ENCODE data around the gene SP2. TPM values are rescaled to one million over a fixed set of nuclear protein-coding genes. Genes with fewer than 3 reads are reported as not detected.
A peak's percentile ranks its signal among the peaks of the same experiment; 100 is the strongest.

SP2 gene
- total and polyA plus RNA-seq, 2 donors from 2014 or later, result 9.0 to 23.6 TPM

DNA sequence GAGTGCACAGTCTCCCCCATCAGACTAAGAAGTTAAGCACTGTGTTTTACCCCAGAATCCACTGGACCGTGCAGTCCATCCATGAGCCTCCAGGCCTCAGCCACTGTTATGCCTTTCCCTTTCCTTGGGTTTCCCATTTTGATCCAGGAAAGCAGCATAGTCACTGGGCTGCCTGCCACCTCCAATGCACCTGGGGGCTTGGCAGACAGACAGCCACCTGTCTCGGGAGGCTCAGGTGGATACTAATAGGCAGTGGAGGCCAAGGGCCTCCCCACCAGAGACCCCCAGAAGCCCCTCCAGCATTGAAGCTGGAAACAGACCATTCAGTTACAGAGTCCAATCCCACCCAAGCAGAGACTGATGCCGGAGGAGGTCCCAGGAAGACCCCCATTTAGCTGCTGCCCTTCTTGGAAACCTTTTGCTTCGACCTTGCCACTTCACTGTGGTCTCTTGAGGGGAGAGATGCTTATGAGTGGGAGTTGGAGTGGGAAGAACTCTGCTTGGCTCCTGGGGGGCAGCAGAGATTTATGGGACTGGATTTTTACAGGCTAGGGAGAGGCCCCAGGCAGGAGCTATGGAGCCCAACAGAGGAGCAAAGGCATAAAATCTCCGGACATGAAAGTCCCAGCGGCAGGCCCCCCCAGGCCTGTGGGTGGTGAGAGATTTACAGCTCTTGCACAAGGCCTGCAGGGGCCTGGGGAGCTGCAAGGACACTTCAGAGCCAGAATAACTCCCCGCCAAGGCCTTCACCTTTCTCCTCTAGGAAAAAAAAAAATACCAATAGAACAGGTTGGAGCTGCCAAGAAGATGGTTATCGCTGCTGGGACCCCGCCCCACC lies 12.2 kb upstream of the SP2 start:
- Histone ChIP-seq H3K9ac (ENCODE audit: low read length in 3 of 3) (no peak overlapping the region), H3K4me1 (ENCODE audit: control insufficient read depth in 2 of 3, insufficient read depth in 2 of 3, low read depth in 1 of 3, low read length in 3 of 3) (peaks cover 0 to 23% (median 8%) of the 10 kb centered on the region in 3 donors), H3K27ac (ENCODE audit: low read depth in 2 of 2, low read length in 2 of 2) (no peak overlapping the region), H3K36me3 (ENCODE audit: control insufficient read depth in 2 of 3, insufficient read depth in 3 of 3, low read length in 3 of 3) (no peaks in the 10 kb centered on the region), H3K9me3 (ENCODE audit: control insufficient read depth in 2 of 3, insufficient read depth in 1 of 3, low read length in 3 of 3) (no peaks in the 10 kb centered on the region), H3K4me3 (ENCODE audit: low read length in 3 of 3) (no peak overlapping the region), H3K27me3 (ENCODE audit: control insufficient read depth, insufficient read depth, low read length) (no peaks in the 10 kb centered on the region)
- DNase-seq, result peak in 4 of 5 donors; percentile 77 to 82 (median 80)
- intact Hi-C loops (cut with DNase I), result no loop called here
- no peak for FAIRE-seq
- TF ChIP-seq, protein P1, sequence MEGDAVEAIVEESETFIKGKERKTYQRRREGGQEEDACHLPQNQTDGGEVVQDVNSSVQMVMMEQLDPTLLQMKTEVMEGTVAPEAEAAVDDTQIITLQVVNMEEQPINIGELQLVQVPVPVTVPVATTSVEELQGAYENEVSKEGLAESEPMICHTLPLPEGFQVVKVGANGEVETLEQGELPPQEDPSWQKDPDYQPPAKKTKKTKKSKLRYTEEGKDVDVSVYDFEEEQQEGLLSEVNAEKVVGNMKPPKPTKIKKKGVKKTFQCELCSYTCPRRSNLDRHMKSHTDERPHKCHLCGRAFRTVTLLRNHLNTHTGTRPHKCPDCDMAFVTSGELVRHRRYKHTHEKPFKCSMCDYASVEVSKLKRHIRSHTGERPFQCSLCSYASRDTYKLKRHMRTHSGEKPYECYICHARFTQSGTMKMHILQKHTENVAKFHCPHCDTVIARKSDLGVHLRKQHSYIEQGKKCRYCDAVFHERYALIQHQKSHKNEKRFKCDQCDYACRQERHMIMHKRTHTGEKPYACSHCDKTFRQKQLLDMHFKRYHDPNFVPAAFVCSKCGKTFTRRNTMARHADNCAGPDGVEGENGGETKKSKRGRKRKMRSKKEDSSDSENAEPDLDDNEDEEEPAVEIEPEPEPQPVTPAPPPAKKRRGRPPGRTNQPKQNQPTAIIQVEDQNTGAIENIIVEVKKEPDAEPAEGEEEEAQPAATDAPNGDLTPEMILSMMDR (IDR thresholded peaks at IDR 0.05; ENCODE audit: borderline replicate concordance, extremely low read depth, insufficient read depth), result no peak

DNA sequence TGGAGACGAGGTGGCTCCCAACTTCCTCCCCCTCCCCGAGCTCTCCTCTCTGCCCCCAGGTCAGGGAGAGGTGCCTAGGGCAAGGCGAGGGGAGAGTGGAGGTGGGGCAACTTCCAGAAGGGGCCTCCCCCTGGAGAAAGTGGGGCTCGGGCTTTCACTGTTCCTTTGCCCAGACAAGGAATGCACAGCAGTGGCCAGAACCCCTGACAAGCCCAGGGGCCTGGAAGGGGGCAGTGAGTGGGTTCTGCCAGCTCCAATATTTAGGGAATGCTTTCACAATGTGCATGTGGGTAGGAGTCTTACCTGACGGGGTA lies 11.7 kb upstream of the SP2 start:
- intact Hi-C loops (cut with DNase I), result no loop called here
- FAIRE-seq (no peak), DNase-seq (no peak)
- no peaks in the 10 kb centered on the region for H3K27me3 ChIP-seq (ENCODE audit: control insufficient read depth, insufficient read depth, low read length)
- H3K4me3 ChIP-seq (ENCODE audit: low read length in 3 of 3), result no peak overlapping the region
- no peaks in the 10 kb centered on the region for H3K36me3 ChIP-seq (ENCODE audit: control insufficient read depth in 2 of 3, insufficient read depth in 3 of 3, low read length in 3 of 3)
- H3K9me3 ChIP-seq (ENCODE audit: control insufficient read depth in 2 of 3, insufficient read depth in 1 of 3, low read length in 3 of 3), result no peaks in the 10 kb centered on the region
- H3K9ac ChIP-seq (ENCODE audit: low read length in 3 of 3), result no peak overlapping the region
- H3K27ac ChIP-seq (ENCODE audit: low read depth in 2 of 2, low read length in 2 of 2), result no peak overlapping the region
- TF ChIP-seq, protein P1 (IDR thresholded peaks at IDR 0.05; ENCODE audit: borderline replicate concordance, extremely low read depth, insufficient read depth), result no peak
- peaks cover 0 to 23% (median 8%) of the 10 kb centered on the region in 3 donors for H3K4me1 ChIP-seq (ENCODE audit: control insufficient read depth in 2 of 3, insufficient read depth in 2 of 3, low read depth in 1 of 3, low read length in 3 of 3)

DNA sequence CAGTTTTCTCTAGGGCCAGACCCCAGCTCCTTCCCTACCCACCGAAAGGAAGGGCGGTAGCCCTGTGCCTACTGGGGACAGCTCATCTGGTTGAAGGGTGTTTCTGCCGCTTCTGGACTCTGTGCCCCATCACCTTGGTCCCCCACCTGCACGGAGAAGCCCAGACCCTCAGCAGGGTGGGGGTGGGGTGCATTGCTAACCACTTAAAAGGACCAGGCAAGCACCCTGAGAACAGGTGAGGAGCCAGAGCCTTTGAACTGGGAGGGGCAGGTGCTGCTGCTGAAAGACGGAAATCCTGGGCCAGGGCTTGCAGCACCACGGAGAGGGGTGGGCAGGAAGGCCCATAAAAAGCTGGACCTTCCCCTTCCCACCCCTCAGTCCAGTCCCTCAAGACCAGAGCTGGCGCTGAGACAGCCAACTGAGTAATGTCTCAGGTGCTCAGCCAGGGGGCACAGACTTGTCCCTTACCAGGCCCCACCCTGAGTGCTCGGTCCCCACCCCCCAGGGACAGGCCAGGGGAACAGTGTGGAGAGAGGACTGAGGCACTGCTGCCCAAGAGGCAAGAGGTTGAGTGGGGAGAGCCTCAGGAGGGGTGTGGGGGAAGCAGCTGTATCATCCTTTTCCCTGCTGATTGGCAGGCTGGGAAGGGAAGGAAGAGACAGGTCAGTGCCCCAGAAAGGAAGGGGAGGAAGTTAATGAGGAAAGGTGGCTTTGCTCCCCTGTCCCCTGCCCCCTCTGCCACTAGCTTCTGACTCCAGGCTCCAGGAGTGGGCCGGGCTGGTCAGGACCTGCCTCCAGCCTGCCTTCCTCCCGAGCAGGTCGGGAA lies 10.9 kb upstream of the SP2 start:
- H3K27me3 ChIP-seq (ENCODE audit: control insufficient read depth, insufficient read depth, low read length), result no peaks in the 10 kb centered on the region
- H3K27ac ChIP-seq (ENCODE audit: low read depth in 2 of 2, low read length in 2 of 2), result no peak overlapping the region
- intact Hi-C loops (cut with DNase I), result loop anchor here (5.0 kb wide), 1 partner anchor 38 kb away; no protein-coding TSS in a partner anchor
- FAIRE-seq (no peak), DNase-seq (peak in 2 of 5 donors; percentile 26 to 67)
- H3K4me3 ChIP-seq (ENCODE audit: low read length in 3 of 3), result no peak overlapping the region
- no peaks in the 10 kb centered on the region for H3K9me3 ChIP-seq (ENCODE audit: control insufficient read depth in 2 of 3, insufficient read depth in 1 of 3, low read length in 3 of 3)
- TF ChIP-seq, protein P1 (IDR thresholded peaks at IDR 0.05; ENCODE audit: borderline replicate concordance, extremely low read depth, insufficient read depth), result no peak
- H3K9ac ChIP-seq (ENCODE audit: low read length in 3 of 3), result no peak overlapping the region
- H3K4me1 ChIP-seq (ENCODE audit: control insufficient read depth in 2 of 3, insufficient read depth in 2 of 3, low read depth in 1 of 3, low read length in 3 of 3), result peaks cover 0 to 23% (median 8%) of the 10 kb centered on the region in 3 donors
- H3K36me3 ChIP-seq (ENCODE audit: control insufficient read depth in 2 of 3, insufficient read depth in 3 of 3, low read length in 3 of 3), result no peaks in the 10 kb centered on the region

All from kidney (tissue), 14 donors.